Measurements from ENCODE around the gene MICALL2.

DNA sequence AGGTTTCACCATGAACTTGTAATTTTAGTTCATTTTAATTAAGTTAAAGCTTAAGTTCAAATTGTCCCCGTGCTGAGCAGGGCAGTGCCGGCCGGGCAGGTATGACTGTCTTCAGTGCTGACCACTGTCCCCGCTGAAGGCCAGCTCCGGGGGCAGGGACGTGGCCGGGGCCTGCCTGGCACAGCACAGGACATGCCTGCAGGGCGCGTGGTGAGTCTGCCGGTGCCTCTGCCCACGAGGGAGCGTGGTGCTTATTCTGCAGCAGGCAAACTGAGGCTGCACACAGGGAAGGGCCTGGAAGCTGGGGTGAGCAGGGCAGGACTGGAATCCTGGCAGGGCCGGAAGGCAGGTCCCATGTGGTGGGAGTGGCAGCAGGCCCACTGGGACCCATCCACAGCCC, 9.8 kb downstream of the MICALL2 start:
- TF ChIP-seq EZH2phosphoT487 (conservative IDR thresholded peaks at IDR 0.05; ENCODE audit: low read length) = no peak
- TF ChIP-seq, protein P1, sequence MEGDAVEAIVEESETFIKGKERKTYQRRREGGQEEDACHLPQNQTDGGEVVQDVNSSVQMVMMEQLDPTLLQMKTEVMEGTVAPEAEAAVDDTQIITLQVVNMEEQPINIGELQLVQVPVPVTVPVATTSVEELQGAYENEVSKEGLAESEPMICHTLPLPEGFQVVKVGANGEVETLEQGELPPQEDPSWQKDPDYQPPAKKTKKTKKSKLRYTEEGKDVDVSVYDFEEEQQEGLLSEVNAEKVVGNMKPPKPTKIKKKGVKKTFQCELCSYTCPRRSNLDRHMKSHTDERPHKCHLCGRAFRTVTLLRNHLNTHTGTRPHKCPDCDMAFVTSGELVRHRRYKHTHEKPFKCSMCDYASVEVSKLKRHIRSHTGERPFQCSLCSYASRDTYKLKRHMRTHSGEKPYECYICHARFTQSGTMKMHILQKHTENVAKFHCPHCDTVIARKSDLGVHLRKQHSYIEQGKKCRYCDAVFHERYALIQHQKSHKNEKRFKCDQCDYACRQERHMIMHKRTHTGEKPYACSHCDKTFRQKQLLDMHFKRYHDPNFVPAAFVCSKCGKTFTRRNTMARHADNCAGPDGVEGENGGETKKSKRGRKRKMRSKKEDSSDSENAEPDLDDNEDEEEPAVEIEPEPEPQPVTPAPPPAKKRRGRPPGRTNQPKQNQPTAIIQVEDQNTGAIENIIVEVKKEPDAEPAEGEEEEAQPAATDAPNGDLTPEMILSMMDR (IDR thresholded peaks at IDR 0.05; ENCODE audit: insufficient read depth, low read length, poor library complexity, severe bottlenecking) = no peak
